PC-3 (cell line): ENCODE results near the gene REEP1. TPM values are rescaled to one million over a fixed set of nuclear protein-coding genes. Genes with fewer than 3 reads are reported as not detected.
A peak's percentile ranks its signal among the peaks of the same experiment; 100 is the strongest.

ENCODE experiments used
- ATAC-seq: fragments of 200-7000 bp; cut with Tn5 transposase; 2 replicates; pipeline ENCODE4 v1.9.1; 2020; ENCODE audit warnings: mild to moderate bottlenecking, moderate library complexity
- BruUV-seq: library from RNA; stranded (reverse); fragments of 400-500 nt; replicated peaks from 2 replicates; lab custom pipeline; 2021; lab: Mats Ljungman, UMichigan
- CTCF ChIA-PET: fragments of 300-600 bp; sonication (Branson Sonifier 250); formaldehyde crosslinking; loops from one replicate; lab custom pipeline; 2022; ENCODE audit warnings: antibody characterized with exemption; lab: Charles Lee
- POLR2A ChIA-PET: fragments of 300-600 bp; sonication (Branson Sonifier 250); formaldehyde crosslinking; loops from one replicate; lab custom pipeline; 2022; ENCODE audit warnings: antibody characterized with exemption; ENCODE audit not compliant: unreplicated experiment; lab: Charles Lee
- DNase-seq: peaks from one replicate; pipeline ENCODE4 v3.0.0-alpha.2; 2015
- H2AFZ ChIP-seq: fragments of 300-600 bp; sonication (generic); 2 replicates; pipeline ENCODE4 v1.6.0; 2016; ENCODE audit warnings: antibody characterized with exemption, low read length
- H3F3A ChIP-seq: fragments of 300-600 bp; sonication (generic); one replicate; pipeline ENCODE4 v1.6.0; 2017; ENCODE audit warnings: antibody characterized with exemption, low read length, control low read depth, mild to moderate bottlenecking; ENCODE audit not compliant: unreplicated experiment
- H3K27ac ChIP-seq: fragments of 300-600 bp; sonication (generic); 2 replicates; pipeline ENCODE4 v1.5.1; 2016; ENCODE audit warnings: mild to moderate bottlenecking, low read length
- H3K27me3 ChIP-seq: fragments of 300-600 bp; sonication (generic); 2 replicates; pipeline ENCODE4 v1.6.1; 2016; ENCODE audit warnings: low read length, mixed read lengths
- H3K36me3 ChIP-seq: fragments of 300-600 bp; sonication (generic); 2 replicates; pipeline ENCODE4 v1.6.1; 2016; ENCODE audit warnings: low read depth, mixed run types, low read length, mixed read lengths
- H3K4me1 ChIP-seq: fragments of 300-600 bp; sonication (generic); 2 replicates; pipeline ENCODE4 v1.5.1; 2016; ENCODE audit warnings: low read length; ENCODE audit not compliant: insufficient read depth
- H3K4me2 ChIP-seq: fragments of 300-600 bp; sonication (generic); 2 replicates; pipeline ENCODE4 v1.6.0; 2016; ENCODE audit warnings: low read length
- H3K4me3 ChIP-seq: fragments of 300-600 bp; sonication (generic); 2 replicates; pipeline ENCODE4 v1.5.1; 2016; ENCODE audit warnings: mild to moderate bottlenecking, low read length, mixed read lengths
- H3K79me2 ChIP-seq: fragments of 300-600 bp; sonication (generic); 2 replicates; pipeline ENCODE4 v1.6.1; 2017; ENCODE audit warnings: low read length, mixed read lengths
- H3K9ac ChIP-seq: fragments of 300-600 bp; sonication (generic); 2 replicates; pipeline ENCODE4 v1.6.0; 2016; ENCODE audit warnings: mild to moderate bottlenecking, low read length
- H3K9me2 ChIP-seq: fragments of 300-600 bp; sonication (generic); replicated peaks from 2 replicates; pipeline ENCODE4 v1.6.1; 2016; ENCODE audit warnings: mixed run types, low read length, mixed read lengths
- H3K9me3 ChIP-seq: fragments of 300-600 bp; sonication (generic); 2 replicates; pipeline ENCODE4 v1.6.1; 2016; ENCODE audit warnings: low read length, mixed read lengths
- H4K20me1 ChIP-seq: fragments of 300-600 bp; sonication (generic); 2 replicates; pipeline ENCODE4 v1.6.1; 2016; ENCODE audit warnings: low read length, mixed read lengths
- EZH2 ChIP-seq: fragments of 300-600 bp; sonication (generic); IDR thresholded peaks from one replicate; pipeline ENCODE4 v1.6.1; 2017; ENCODE audit warnings: antibody characterized with exemption, mild to moderate bottlenecking, low read length; ENCODE audit not compliant: unreplicated experiment
- EZH2phosphoT487 ChIP-seq: fragments of 300-600 bp; sonication (generic); IDR thresholded peaks from 2 replicates; pipeline ENCODE4 v1.6.1; 2018; ENCODE audit warnings: mild to moderate bottlenecking, antibody characterized with exemption, low read length, borderline replicate concordance
- intact Hi-C: fragments of 100-400 bp; cut with micrococcal nuclease; formaldehyde crosslinking; loops from 2 replicates; pipeline ENCODE4 v1.9.0; 2023
- total RNA-seq: library from RNA; depleted of rRNA; stranded (reverse); fragments of >200 nt; gene quantifications from 2 replicates; pipeline ENCODE4 v1.2.3, GENCODE V29; 2014
- TF ChIP-seq, protein P1 (sequence below): fragments of 300-600 bp; sonication (generic); conservative IDR thresholded peaks from 2 replicates; pipeline ENCODE4 v1.5.1; 2017; ENCODE audit warnings: antibody characterized with exemption, low read depth, mild to moderate bottlenecking, low read length

REEP1 gene
- total RNA-seq, 1 experiment from 2014 or later, result not detected

DNA sequence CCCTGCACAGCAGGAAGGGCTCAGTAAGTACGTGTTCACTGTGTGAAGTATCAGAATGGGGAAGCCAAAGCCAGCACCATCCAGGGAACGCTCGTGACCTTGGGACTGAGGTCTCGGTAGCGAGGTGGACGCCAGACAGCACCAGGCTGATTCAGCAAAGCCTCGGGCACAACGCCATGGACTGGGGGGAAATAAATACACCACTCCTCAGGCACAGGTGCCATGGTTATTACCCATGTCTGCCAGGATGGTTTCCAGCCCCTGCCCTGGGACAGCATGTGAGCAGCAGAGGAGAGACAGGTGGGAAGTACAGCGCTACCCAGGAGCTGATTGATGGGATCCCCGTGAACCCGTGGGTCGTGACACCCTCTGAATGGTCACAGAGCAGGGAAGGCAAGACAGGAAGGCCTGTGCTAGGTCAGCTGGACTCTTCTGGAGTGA lies 53.0 kb downstream of the REEP1 start:
- CTCF ChIA-PET, result no interaction called here
- ATAC-seq, result no peak

DNA sequence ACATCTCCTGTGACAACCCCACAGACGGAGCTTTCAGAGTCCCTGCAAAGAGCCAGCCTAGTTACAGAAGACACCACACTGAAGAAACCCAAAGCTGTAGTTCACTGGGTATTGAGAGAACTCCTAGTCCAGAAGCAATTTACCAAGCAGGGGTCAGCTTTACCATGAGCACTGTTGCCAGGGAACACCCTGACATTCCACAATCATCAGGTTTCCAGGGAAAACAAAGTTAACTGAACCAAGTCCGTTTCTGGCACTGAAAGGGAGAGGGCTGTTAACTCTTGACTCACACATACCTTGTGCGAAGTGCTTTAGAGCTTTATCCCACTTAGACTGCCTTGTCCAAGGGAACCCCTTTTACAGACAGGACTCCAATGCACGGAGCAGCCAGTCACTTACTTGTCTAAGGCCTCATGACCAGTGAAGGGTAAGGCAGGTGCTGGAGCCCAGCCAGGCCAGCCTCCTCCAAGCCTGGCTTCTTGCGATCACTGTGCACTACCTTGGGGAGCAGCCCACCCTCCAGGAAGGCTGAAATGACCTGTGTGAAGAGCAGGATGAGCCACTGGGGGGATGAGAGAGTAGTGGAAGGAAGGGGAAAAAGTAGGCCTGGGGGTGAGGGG lies 53.9 kb downstream of the REEP1 start:
- peak; percentile 37 for DNase-seq
- Histone ChIP-seq H3K4me3 (no peak overlapping the region), H3K36me3 (no peaks in the 10 kb centered on the region), H3K27ac (no peak overlapping the region), H3K9me2 (no peaks in the 10 kb centered on the region), H3K4me2 (no peak overlapping the region), H3K9me3 (no peaks in the 10 kb centered on the region), H3F3A (no peaks in the 10 kb centered on the region), H3K27me3 (peaks cover 60% of the 10 kb centered on the region), H3K9ac (no peak overlapping the region), H2AFZ (no peak overlapping the region), H4K20me1 (no peaks in the 10 kb centered on the region), H3K79me2 (no peaks in the 10 kb centered on the region), H3K4me1 (no peaks in the 10 kb centered on the region)
- TF ChIP-seq, protein P1, sequence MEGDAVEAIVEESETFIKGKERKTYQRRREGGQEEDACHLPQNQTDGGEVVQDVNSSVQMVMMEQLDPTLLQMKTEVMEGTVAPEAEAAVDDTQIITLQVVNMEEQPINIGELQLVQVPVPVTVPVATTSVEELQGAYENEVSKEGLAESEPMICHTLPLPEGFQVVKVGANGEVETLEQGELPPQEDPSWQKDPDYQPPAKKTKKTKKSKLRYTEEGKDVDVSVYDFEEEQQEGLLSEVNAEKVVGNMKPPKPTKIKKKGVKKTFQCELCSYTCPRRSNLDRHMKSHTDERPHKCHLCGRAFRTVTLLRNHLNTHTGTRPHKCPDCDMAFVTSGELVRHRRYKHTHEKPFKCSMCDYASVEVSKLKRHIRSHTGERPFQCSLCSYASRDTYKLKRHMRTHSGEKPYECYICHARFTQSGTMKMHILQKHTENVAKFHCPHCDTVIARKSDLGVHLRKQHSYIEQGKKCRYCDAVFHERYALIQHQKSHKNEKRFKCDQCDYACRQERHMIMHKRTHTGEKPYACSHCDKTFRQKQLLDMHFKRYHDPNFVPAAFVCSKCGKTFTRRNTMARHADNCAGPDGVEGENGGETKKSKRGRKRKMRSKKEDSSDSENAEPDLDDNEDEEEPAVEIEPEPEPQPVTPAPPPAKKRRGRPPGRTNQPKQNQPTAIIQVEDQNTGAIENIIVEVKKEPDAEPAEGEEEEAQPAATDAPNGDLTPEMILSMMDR, result no peak
- TF ChIP-seq EZH2 (no peak), EZH2phosphoT487 (no peak)
- ChIA-PET POLR2A (interaction anchor here (0.5 kb wide), 1 partner anchor 21 kb away, joined by 4 read pairs; no protein-coding TSS in a partner anchor), CTCF (no interaction called here)
- ATAC-seq, result peak; percentile 29
- BruUV-seq, result no TSS peak
- intact Hi-C loops, result no loop called here

More for the DNA sequence above, 53.0 kb downstream of the REEP1 start:
- POLR2A ChIA-PET, result no interaction called here
- Histone ChIP-seq H3K9ac (no peak overlapping the region), H3K27me3 (peaks cover 56% of the 10 kb centered on the region), H3K27ac (no peak overlapping the region), H3K9me2 (no peaks in the 10 kb centered on the region), H4K20me1 (no peaks in the 10 kb centered on the region), H3K36me3 (no peaks in the 10 kb centered on the region), H2AFZ (no peak overlapping the region), H3K79me2 (no peaks in the 10 kb centered on the region), H3K4me3 (no peak overlapping the region), H3K4me1 (no peaks in the 10 kb centered on the region), H3F3A (no peaks in the 10 kb centered on the region), H3K9me3 (no peaks in the 10 kb centered on the region), H3K4me2 (no peak overlapping the region)
- intact Hi-C loops, result no loop called here
- TF ChIP-seq EZH2phosphoT487, result no peak
- TF ChIP-seq EZH2, result no peak
- TF ChIP-seq, protein P1, result no peak
- no TSS peak for BruUV-seq
- DNase-seq, result no peak

DNA sequence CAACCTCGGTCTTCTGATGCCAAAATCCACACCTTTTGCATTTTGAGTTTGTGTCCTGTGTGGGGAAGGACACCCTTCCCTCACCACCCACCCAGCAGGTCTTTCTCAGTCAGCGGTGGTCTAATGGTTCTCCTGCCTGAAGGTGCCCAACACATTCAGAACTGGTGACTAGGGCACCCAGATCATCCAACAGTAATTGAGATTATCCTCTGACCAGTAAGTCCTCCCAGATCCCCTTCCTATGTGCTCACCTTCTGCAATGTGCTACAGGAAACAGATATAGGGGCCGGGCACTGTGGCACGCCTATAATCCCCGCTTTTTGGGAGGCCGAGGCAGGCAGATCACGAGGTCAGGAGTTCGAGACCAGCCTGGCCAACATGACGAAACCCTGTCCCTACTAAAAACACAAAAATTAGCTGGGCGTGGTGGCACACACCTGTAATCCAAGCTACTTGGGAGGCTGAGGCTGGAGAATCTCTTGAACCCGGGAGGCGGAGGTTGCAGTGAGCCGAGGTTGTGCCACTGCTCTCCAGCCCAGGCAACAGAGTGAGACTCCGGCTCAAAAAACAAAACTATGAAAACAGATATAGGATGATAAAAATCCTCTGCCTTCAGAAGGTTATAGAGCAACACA lies 56.2 kb downstream of the REEP1 start:
- Histone ChIP-seq H3F3A (no peaks in the 10 kb centered on the region), H3K4me1 (no peaks in the 10 kb centered on the region), H2AFZ (no peak overlapping the region), H3K9me2 (no peaks in the 10 kb centered on the region), H3K4me2 (no peak overlapping the region), H3K4me3 (no peak overlapping the region), H3K79me2 (no peaks in the 10 kb centered on the region), H3K27ac (no peak overlapping the region), H3K9ac (no peak overlapping the region), H3K36me3 (no peaks in the 10 kb centered on the region), H3K27me3 (peaks cover 64% of the 10 kb centered on the region), H3K9me3 (no peaks in the 10 kb centered on the region), H4K20me1 (no peaks in the 10 kb centered on the region)
- ChIA-PET CTCF (no interaction called here), POLR2A (no interaction called here)
- no TSS peak for BruUV-seq
- no peak for TF ChIP-seq EZH2phosphoT487
- no peak for TF ChIP-seq EZH2
- TF ChIP-seq, protein P1, result no peak
- DNase-seq (no peak), ATAC-seq (no peak)
- intact Hi-C loops, result no loop called here
